K562 (cell line): ENCODE data around the gene ADARB2. TPM values are rescaled to one million over a fixed set of nuclear protein-coding genes. Genes with fewer than 3 reads are reported as not detected.

ENCODE experiments used
- ATAC-seq: fragments of 200-7000 bp; cut with Tn5 transposase; 3 replicates; pipeline ENCODE4 v1.9.1; 2020; ENCODE audit warnings: moderate library complexity
- BruUV-seq: library from RNA; stranded (reverse); fragments of 400-500 nt; replicated peaks from 2 replicates; lab custom pipeline; 2021; lab: Mats Ljungman, UMichigan
- CTCF ChIA-PET: fragments of 300-600 bp; formaldehyde crosslinking; extraction: SDS; loops from one replicate; lab custom pipeline; 2021; ENCODE audit warnings: low intra/inter-chr PET ratio; lab: Yijun Ruan, JAX
- POLR2A ChIA-PET: fragments of 300-600, 350-650 bp; sonication (Branson Sonifier 250); formaldehyde crosslinking; extraction: SDS; loops from one replicate; lab custom pipeline; 2021; ENCODE audit warnings: antibody characterized with exemption, inconsistent platforms; lab: Yijun Ruan, JAX
- DNase-seq, 4 experiments: peaks; one replicate each; pipeline versions ENCODE4 v3.0.0 to v3.0.0-alpha.2; 2011 to 2018; ENCODE audit warnings: low spot score in 3 of 4, mixed read lengths in 3 of 4; ENCODE audit errors: extremely low read depth in 1 of 4
- FAIRE-seq: peaks from 2 replicates; lab custom pipeline; 2011; peaks lifted over from hg19 to GRCh38; lab: Jason Lieb, UNC
- H2AFZ ChIP-seq: 2 replicates; pipeline ENCODE4 v1.6.0; 2011; ENCODE audit warnings: low read depth, low read length, control low read depth, inconsistent platforms
- H3K27ac ChIP-seq: fragments of 200-600 bp; 3 replicates; pipeline ENCODE4 v1.8.0; 2011; ENCODE audit warnings: low read depth, mild to moderate bottlenecking, control low read depth, inconsistent platforms, low read length, moderate library complexity, mixed read lengths; ENCODE audit errors: extremely low read depth
- H3K27me3 ChIP-seq, 2 experiments: fragments of 300-600 bp in 1 of 2; 2 replicates in 1 of 2; 3 replicates in 1 of 2; pipeline versions ENCODE4 v1.6.0 to v1.8.0; 2011; ENCODE audit warnings: inconsistent platforms in 2 of 2, low read length in 2 of 2, mild to moderate bottlenecking in 1 of 2, mixed read lengths in 1 of 2, moderate library complexity in 1 of 2; ENCODE audit not compliant: control insufficient read depth in 2 of 2, insufficient read depth in 2 of 2
- H3K36me3 ChIP-seq: fragments of 300-600 bp; 3 replicates; pipeline ENCODE4 v1.8.0; 2011; ENCODE audit warnings: mild to moderate bottlenecking, low read length, inconsistent platforms; ENCODE audit not compliant: control insufficient read depth, insufficient read depth
- H3K4me1 ChIP-seq, 2 experiments: fragments of 200-600 bp in 1 of 2; replicated peaks in 1 of 2; 2 replicates in 1 of 2; 3 replicates in 1 of 2; pipeline versions ENCODE4 v1.5.1 to v1.8.0; 2011; ENCODE audit warnings: inconsistent platforms in 2 of 2, low read length in 2 of 2, mild to moderate bottlenecking in 1 of 2, mixed read lengths in 1 of 2, moderate library complexity in 1 of 2; ENCODE audit not compliant: control insufficient read depth in 2 of 2, insufficient read depth in 2 of 2
- H3K4me2 ChIP-seq: 2 replicates; pipeline ENCODE4 v1.6.1; 2011; ENCODE audit warnings: low read length, control low read depth, inconsistent platforms, mixed read lengths; ENCODE audit not compliant: insufficient read depth
- H3K4me3 ChIP-seq: fragments of 200-600 bp; sonication (generic), shearing (Covaris generic); 2 replicates; pipeline ENCODE4 v1.5.1; 2016; ENCODE audit warnings: control low read depth, inconsistent platforms
- H3K79me2 ChIP-seq: fragments of 200-600 bp; 3 replicates; pipeline ENCODE4 v1.8.0; 2011; ENCODE audit warnings: low read length, inconsistent platforms; ENCODE audit not compliant: control insufficient read depth, insufficient read depth
- H3K9ac ChIP-seq, 2 experiments: 2 replicates each; pipeline versions ENCODE4 v1.6.0 to v1.6.1; 2011; ENCODE audit warnings: low read depth in 2 of 2, low read length in 2 of 2, control low read depth in 1 of 2, inconsistent platforms in 1 of 2, mild to moderate bottlenecking in 1 of 2, mixed read lengths in 1 of 2; ENCODE audit not compliant: insufficient read depth in 1 of 2
- H3K9me1 ChIP-seq: one replicate; pipeline ENCODE4 v1.6.0; 2011; ENCODE audit warnings: inconsistent platforms, mild to moderate bottlenecking, low read length, moderate library complexity; ENCODE audit not compliant: control insufficient read depth, insufficient read depth
- H3K9me3 ChIP-seq: replicated peaks from 2 replicates; pipeline ENCODE4 v1.5.1; 2011; ENCODE audit warnings: low read depth, low read length, inconsistent platforms; ENCODE audit not compliant: control insufficient read depth, insufficient read depth
- H4K20me1 ChIP-seq: replicated peaks from 2 replicates; pipeline ENCODE4 v1.6.1; 2011; ENCODE audit warnings: low read length, inconsistent platforms, mixed read lengths; ENCODE audit not compliant: control insufficient read depth, insufficient read depth
- ATF6 ChIP-seq: sonication (generic); formaldehyde crosslinking; IDR thresholded peaks from 2 replicates; pipeline ENCODE4 v1.4.0; 2020; ENCODE audit warnings: mild to moderate bottlenecking, missing genetic modification reagents
- BRCA1 ChIP-seq, 2 experiments: fragments of 450-650 bp in 1 of 2; sonication (generic) in 1 of 2; formaldehyde crosslinking in 1 of 2; IDR thresholded peaks; 2 replicates each; pipeline versions ENCODE4 v1.5.0 to v1.6.1; 2017 to 2020; ENCODE audit warnings: mild to moderate bottlenecking in 1 of 2, missing genetic modification reagents in 1 of 2
- CHD4 ChIP-seq: fragments of 200-600 bp; sonication (generic); IDR thresholded peaks from 3 replicates; pipeline ENCODE4 v1.6.1; 2012; ENCODE audit warnings: low read depth, mild to moderate bottlenecking, mixed read lengths, low read length, inconsistent platforms; ENCODE audit not compliant: insufficient read depth, insufficient replicate concordance, poor library complexity, severe bottlenecking
- CREB1 ChIP-seq, 2 experiments: sonication (generic) in 1 of 2; formaldehyde crosslinking in 1 of 2; IDR thresholded peaks; 2 replicates each; pipeline versions ENCODE4 v1.6.1 to v1.8.0; 2012 to 2022; ENCODE audit warnings: inconsistent platforms in 1 of 2, mild to moderate bottlenecking in 1 of 2, missing genetic modification reagents in 1 of 2, moderate library complexity in 1 of 2
- RREB1 ChIP-seq: fragments of 250-450 bp; sonication (Bioruptor Pico); IDR thresholded peaks from 2 replicates; pipeline ENCODE4 v1.4.0; 2020
- STAT6 ChIP-seq: sonication (generic); formaldehyde crosslinking; IDR thresholded peaks from 2 replicates; pipeline ENCODE4 v1.8.1; 2023; ENCODE audit warnings: mild to moderate bottlenecking, missing genetic modification reagents
- TCFL5 ChIP-seq: fragments of 250-450 bp; sonication (Bioruptor Pico); conservative IDR thresholded peaks from 2 replicates; pipeline ENCODE4 v1.6.1; 2021; ENCODE audit warnings: mild to moderate bottlenecking, moderate library complexity, matching md5 sums
- WGBS: fragments of 100-300 bp; shearing (Covaris generic); methylation state at CpG from one replicate; pipeline ENCODE4 v1.1.6; 2016; ENCODE audit warnings: low coverage, mixed read lengths; ENCODE audit not compliant: insufficient coverage; ENCODE audit errors: missing lambda C conversion rate; 5-methylcytosine and 5-hydroxymethylcytosine counted together
- in situ Hi-C: fragments of 300-500 bp; cut with MboI; formaldehyde crosslinking; loops from 4 replicates; pipeline ENCODE4 v1.15.0; 2018; ENCODE audit warnings: inconsistent platforms, mixed read lengths
- intact Hi-C: fragments of 100-400 bp; cut with micrococcal nuclease; formaldehyde crosslinking; loops from 2 replicates; pipeline ENCODE4 v1.14.2; 2022
- polyA plus RNA-seq, 8 experiments: library from polyadenylated mRNA; depleted of rRNA in 4 of 8; stranded (reverse) in 5 of 8; unstranded in 3 of 8; fragments of >200 nt; fragmentation: Nextera tagmentation in 2 of 8; fragmentation: Illumina TruSeq in 1 of 8; extraction: Ambion mirVana in 2 of 8; extraction: Trizol in 1 of 8; gene quantifications; 2 replicates each; pipeline versions ENCODE4 v1.2.1 to v1.2.3, GENCODE V29; 2011 to 2014; ENCODE audit warnings: inconsistent platforms in 1 of 8, missing spikeins in 1 of 8
- total RNA-seq, 7 experiments: library from RNA; depleted of rRNA in 6 of 7; stranded (reverse); fragments of >200 nt in 6 of 7; fragmentation: Illumina TruSeq in 2 of 7; extraction: Trizol in 2 of 7; gene quantifications; 2 replicates each; pipeline versions ENCODE4 v1.2.1 to v1.2.3, GENCODE V29; 2011 to 2021; ENCODE audit warnings: low replicate concordance in 1 of 7

The ADARB2 gene
- total and polyA plus RNA-seq, 9 of the 15 experiments (the other 6 are each of a cell fraction or from before 2014, with no cell fraction given): not detected

- no peak for TF ChIP-seq ATF6 (CRISPR knock-in tag)
- no peak for TF ChIP-seq BRCA1 (IDR thresholded peaks at IDR 0.05)
- TF ChIP-seq BRCA1 (CRISPR knock-in tag; IDR thresholded peaks at IDR 0.05): no peak
- no peak for TF ChIP-seq TCFL5 (CRISPR knock-in tag)
- no peak for TF ChIP-seq CHD4
These were observed at the start of gene ADARB2 (continued) for GRCh38 chr10:1737222-1738061.

GRCh38 chr10:1785835-1786234 lies 48.5 kb upstream of the ADARB2 start:
- ChIA-PET POLR2A (interaction anchor here (1.5 kb wide), 1 partner anchor 9 kb away, joined by 4 read pairs; no protein-coding TSS in a partner anchor), CTCF (no interaction called here)
- intact Hi-C loops (no loop called here), in situ Hi-C loops (no loop called here)
- no TSS peak for BruUV-seq
- WGBS: 0% methylated on average over 3 of the region's 3 CpGs
- H3K36me3 ChIP-seq: no peaks in the 10 kb centered on the region
- no peak for DNase-seq
- H3K9me1 ChIP-seq: no peaks in the 10 kb centered on the region
- H3K79me2 ChIP-seq: no peaks in the 10 kb centered on the region
- H3K4me2 ChIP-seq: no peak overlapping the region
- H3K27ac ChIP-seq: no peak overlapping the region
- H3K27me3 ChIP-seq: peaks cover 3 to 14% of the 10 kb centered on the region in 2 experiments; a peak in 3 of 5 replicates
- H3K4me1 ChIP-seq: no peaks in the 10 kb centered on the region; a peak in 1 of 5 replicates
- no peak overlapping the region for H3K4me3 ChIP-seq
- ATAC-seq: no peak
- H3K9me3 ChIP-seq: no peaks in the 10 kb centered on the region
- FAIRE-seq: no peak
- H2AFZ ChIP-seq: no peak overlapping the region
- H4K20me1 ChIP-seq: no peaks in the 10 kb centered on the region
- no peak overlapping the region for H3K9ac ChIP-seq
- no peak for TF ChIP-seq STAT6 (CRISPR knock-in tag)
- TF ChIP-seq RREB1 (CRISPR knock-in tag): no peak
- TF ChIP-seq CREB1 (IDR thresholded peaks at IDR 0.05): no peak
- no peak for TF ChIP-seq CREB1 (CRISPR knock-in tag; IDR thresholded peaks at IDR 0.05)
